H1 (cell line): ENCODE results near the gene CCDC83. TPM values are rescaled to one million over a fixed set of nuclear protein-coding genes. Genes with fewer than 3 reads are reported as not detected.

Experiments
- ASH2L ChIP-seq: fragments of 200-600, 300-600 bp; sonication (generic); IDR thresholded peaks from one replicate; pipeline ENCODE4 v1.7.1; 2017; ENCODE audit warnings: low read length
- BCL11A ChIP-seq, 2 experiments: IDR thresholded peaks; one replicate each; pipeline ENCODE4 v1.6.1; 2011; ENCODE audit warnings: low read depth in 2 of 2, low read length in 2 of 2, mild to moderate bottlenecking in 2 of 2
- CEBPB ChIP-seq: IDR thresholded peaks from 2 replicates; pipeline ENCODE4 v1.6.1; 2012; ENCODE audit warnings: low read depth, low read length
- CREB1 ChIP-seq: IDR thresholded peaks from 2 replicates; pipeline ENCODE4 v1.6.1; 2012; ENCODE audit warnings: inconsistent platforms
- EP300 ChIP-seq, 2 experiments: IDR thresholded peaks; 1 replicate in 1 of 2; 2 replicates in 1 of 2; pipeline ENCODE4 v1.6.1; 2011 to 2012; ENCODE audit warnings: low read depth in 2 of 2, low read length in 2 of 2, mild to moderate bottlenecking in 2 of 2, borderline replicate concordance in 1 of 2, inconsistent platforms in 1 of 2, moderate library complexity in 1 of 2
- GTF2F1 ChIP-seq: IDR thresholded peaks from 2 replicates; pipeline ENCODE4 v1.6.1; 2012; ENCODE audit warnings: low read depth, low read length, improper control_type of control experiment, borderline replicate concordance
- HDAC2 ChIP-seq, 2 experiments: fragments of 300-600 bp in 1 of 2; sonication (generic) in 1 of 2; IDR thresholded peaks; 2 replicates each; pipeline ENCODE4 v1.6.1; 2011 to 2012; ENCODE audit warnings: low read depth in 2 of 2, low read length in 2 of 2, mild to moderate bottlenecking in 2 of 2, moderate library complexity in 2 of 2, borderline replicate concordance in 1 of 2, inconsistent platforms in 1 of 2
- HDAC6 ChIP-seq: IDR thresholded peaks from one replicate; pipeline ENCODE4 v1.7.1; 2012; ENCODE audit warnings: low read depth, mild to moderate bottlenecking, inconsistent platforms, low read length, moderate library complexity
- JUND ChIP-seq: IDR thresholded peaks from 2 replicates; pipeline ENCODE4 v1.6.1; 2011; ENCODE audit warnings: mild to moderate bottlenecking, improper control_type of control experiment, low read length
- MAFK ChIP-seq: IDR thresholded peaks from 2 replicates; pipeline ENCODE4 v1.6.1; 2012; ENCODE audit warnings: low read depth, mild to moderate bottlenecking, improper control_type of control experiment, low read length
- NANOG ChIP-seq: IDR thresholded peaks from 2 replicates; pipeline ENCODE4 v1.6.1; 2011; ENCODE audit warnings: low read length, low read depth, mild to moderate bottlenecking, inconsistent platforms; ENCODE audit not compliant: insufficient read depth, poor library complexity, severe bottlenecking
- RBBP5 ChIP-seq: IDR thresholded peaks from 2 replicates; pipeline ENCODE4 v1.7.1; 2012; ENCODE audit warnings: low read depth, mild to moderate bottlenecking, inconsistent platforms, low read length, moderate library complexity, borderline replicate concordance
- RFX5 ChIP-seq: IDR thresholded peaks from 2 replicates; pipeline ENCODE4 v1.6.1; 2011; ENCODE audit warnings: low read depth, low read length, improper control_type of control experiment, borderline replicate concordance
- SAP30 ChIP-seq: fragments of 300-600 bp; sonication (generic); IDR thresholded peaks from 2 replicates; pipeline ENCODE4 v1.7.1; 2012; ENCODE audit warnings: low read length, moderate library complexity, mild to moderate bottlenecking, inconsistent platforms; ENCODE audit not compliant: insufficient read depth, insufficient replicate concordance
- TCF12 ChIP-seq: IDR thresholded peaks from 2 replicates; pipeline ENCODE4 v1.6.1; 2011; ENCODE audit warnings: low read depth, mild to moderate bottlenecking, low read length
- TEAD4 ChIP-seq: IDR thresholded peaks from 2 replicates; pipeline ENCODE4 v1.6.1; 2012; ENCODE audit warnings: low read depth, low read length, inconsistent platforms, mixed read lengths
- YY1 ChIP-seq: IDR thresholded peaks from 2 replicates; pipeline ENCODE4 v1.6.1; 2011; ENCODE audit warnings: low read depth, mild to moderate bottlenecking, low read length
- ZNF274 ChIP-seq: IDR thresholded peaks from 2 replicates; pipeline ENCODE4 v1.7.0; 2012; ENCODE audit warnings: low read length, borderline replicate concordance; ENCODE audit errors: extremely low read depth
- polyA plus RNA-seq, 7 experiments: library from polyadenylated mRNA; depleted of rRNA in 3 of 7; stranded (reverse) in 5 of 7; unstranded in 2 of 7; fragments of >200 nt in 5 of 7; fragments of 200-250 nt in 2 of 7; gene quantifications; 1 replicate in 5 of 7; 2 replicates in 1 of 7; 4 replicates in 1 of 7; pipeline versions ENCODE4 v1.2.1 to v1.2.3, GENCODE V29; 2011 to 2013; ENCODE audit warnings: missing spikeins in 2 of 7, mixed read lengths in 2 of 7
- total RNA-seq: library from RNA; stranded (reverse); fragmentation: NEBNext Ultra II Directional; extraction: Animal tissue kit (Norgen Biotek cat#: 25700); gene quantifications from 2 replicates; pipeline ENCODE4 v1.2.1, GENCODE V29; 2021
- TF ChIP-seq, protein P1 (sequence below): IDR thresholded peaks from 2 replicates; pipeline ENCODE4 v1.6.1; 2012; ENCODE audit warnings: low read length, inconsistent platforms

CCDC83 gene
- total and polyA plus RNA-seq, 2 of the 8 experiments (the other 6 are each of a cell fraction or from before 2014, with no cell fraction given) = not detected

DNA sequence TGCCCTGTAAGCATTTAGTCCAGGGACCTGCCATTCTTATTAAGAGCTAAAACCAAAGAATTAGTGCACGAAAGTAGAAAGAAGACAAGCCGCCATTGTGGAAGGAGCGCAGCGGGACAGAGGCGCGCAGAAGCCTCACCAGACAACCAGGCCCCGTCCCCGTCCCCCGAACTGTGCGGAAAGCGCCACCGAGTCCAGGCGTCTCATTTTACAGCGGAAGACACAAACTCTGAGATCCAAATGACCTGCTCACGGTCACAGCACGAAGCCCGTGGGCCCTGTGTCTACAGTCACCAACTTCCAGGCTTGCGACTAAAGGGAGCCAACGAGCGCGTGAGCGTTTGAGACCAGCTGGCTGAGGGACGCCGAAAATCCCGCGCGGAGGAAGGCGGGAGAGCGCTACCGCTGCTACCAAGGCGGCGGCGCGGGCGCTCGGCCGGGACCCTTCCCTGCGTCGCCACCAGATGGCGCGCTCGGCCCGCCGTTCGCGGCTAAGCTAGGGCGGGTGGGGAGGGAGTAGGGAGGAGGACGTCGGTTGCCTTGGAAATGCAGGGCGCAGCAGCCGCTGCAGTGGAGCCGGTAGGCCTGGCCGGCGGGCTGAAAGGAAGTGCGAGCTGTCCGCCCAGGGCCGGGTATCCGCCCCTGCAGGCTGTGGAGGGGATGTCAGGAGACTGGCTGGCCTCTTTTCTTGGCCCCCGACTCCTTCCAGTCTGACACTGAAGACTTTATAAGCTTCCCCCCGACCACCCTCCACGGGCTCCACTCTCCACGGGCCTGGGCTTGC lies 434 bp upstream of the CCDC83 start (continued):
- no peak for TF ChIP-seq TEAD4
- no peak for TF ChIP-seq ZNF274
- TF ChIP-seq NANOG = peak; percentile 0
- TF ChIP-seq ASH2L = peak; percentile 91
- TF ChIP-seq, protein P1, sequence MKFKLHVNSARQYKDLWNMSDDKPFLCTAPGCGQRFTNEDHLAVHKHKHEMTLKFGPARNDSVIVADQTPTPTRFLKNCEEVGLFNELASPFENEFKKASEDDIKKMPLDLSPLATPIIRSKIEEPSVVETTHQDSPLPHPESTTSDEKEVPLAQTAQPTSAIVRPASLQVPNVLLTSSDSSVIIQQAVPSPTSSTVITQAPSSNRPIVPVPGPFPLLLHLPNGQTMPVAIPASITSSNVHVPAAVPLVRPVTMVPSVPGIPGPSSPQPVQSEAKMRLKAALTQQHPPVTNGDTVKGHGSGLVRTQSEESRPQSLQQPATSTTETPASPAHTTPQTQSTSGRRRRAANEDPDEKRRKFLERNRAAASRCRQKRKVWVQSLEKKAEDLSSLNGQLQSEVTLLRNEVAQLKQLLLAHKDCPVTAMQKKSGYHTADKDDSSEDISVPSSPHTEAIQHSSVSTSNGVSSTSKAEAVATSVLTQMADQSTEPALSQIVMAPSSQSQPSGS = no peak
- 0 out of 2 replicates have a peak, but pooled peaks have one; percentile 16 for TF ChIP-seq JUND
- TF ChIP-seq RBBP5 = peak; percentile 96
- no peak for TF ChIP-seq HDAC6
- no peak; the same call in 1 of the 2 replicates for TF ChIP-seq GTF2F1
- no peak for TF ChIP-seq BCL11A (IDR thresholded peaks at IDR 0.05; ENCODE audit: low read depth in 2 of 2, low read length in 2 of 2)
- TF ChIP-seq MAFK = no peak
- TF ChIP-seq YY1 = peak; percentile 88
- TF ChIP-seq SAP30 = no peak
- TF ChIP-seq CEBPB = no peak
- TF ChIP-seq RFX5 = no peak
- peak in 1 of 2 experiments; percentile 47; a peak in 1 of 3 replicates for TF ChIP-seq EP300 (IDR thresholded peaks at IDR 0.05; ENCODE audit: borderline replicate concordance in 1 of 2, low read depth in 2 of 2, low read length in 2 of 2)
- TF ChIP-seq TCF12 = no peak
- no peak for TF ChIP-seq HDAC2 (IDR thresholded peaks at IDR 0.05; ENCODE audit: borderline replicate concordance in 1 of 2, low read depth in 2 of 2, low read length in 2 of 2)
- TF ChIP-seq CREB1 = 0 out of 2 replicates have a peak, but pooled peaks have one; percentile 14
- TF ChIP-seq, all 59 proteins: peak for 21
